GM12874 (cell line): ENCODE data around the gene RBM19.

Experiments
- CTCF ChIP-seq: IDR thresholded peaks from 2 replicates; pipeline ENCODE4 v1.5.1; 2011; ENCODE audit warnings: low read depth, mild to moderate bottlenecking, control low read depth, low read length, moderate library complexity; ENCODE audit not compliant: insufficient read depth

The RBM19 gene

GRCh38 chr12:113917393-113917792 lies 48.7 kb downstream of the RBM19 start:
- TF ChIP-seq CTCF, result no peak

- no peak for TF ChIP-seq CTCF
Measured at GRCh38 chr12:113914806-113915205, 51.3 kb downstream of the RBM19 start.

- TF ChIP-seq CTCF, result no peak
Measured at GRCh38 chr12:113914176-113914575, 51.9 kb downstream of the RBM19 start.

- TF ChIP-seq CTCF, result peak; percentile 90
Measured at GRCh38 chr12:113912760-113913329, 53.3 kb downstream of the RBM19 start.

- no peak for TF ChIP-seq CTCF
Measured at GRCh38 chr12:113911971-113912759, 54.0 kb downstream of the RBM19 start.

- TF ChIP-seq CTCF, result no peak
Measured at GRCh38 chr12:113910751-113911272, 55.3 kb downstream of the RBM19 start.

- TF ChIP-seq CTCF, result no peak
Measured at GRCh38 chr12:113909776-113910420, 56.2 kb downstream of the RBM19 start.
